A673 (cell line): ENCODE results near the gene F2R. TPM values are rescaled to one million over a fixed set of nuclear protein-coding genes. Genes with fewer than 3 reads are reported as not detected.
"Not testable (repeated sequence)": the region's sequence is repeated elsewhere in the genome, so short reads cannot be mapped to it uniquely, and the experiment has no call there.

Experiments used
- BruUV-seq: library from RNA; stranded (reverse); fragments of 400-500 nt; replicated peaks from 2 replicates; lab custom pipeline; 2021; lab: Mats Ljungman, UMichigan
- CTCF ChIA-PET: fragments of 300-600 bp; sonication (Branson Sonifier 250); formaldehyde crosslinking; loops from one replicate; lab custom pipeline; 2022; ENCODE audit warnings: antibody characterized with exemption; lab: Charles Lee
- POLR2A ChIA-PET: fragments of 300-600 bp; sonication (Branson Sonifier 250); formaldehyde crosslinking; loops from one replicate; lab custom pipeline; 2022; ENCODE audit warnings: antibody characterized with exemption; ENCODE audit not compliant: low non-redundant PET; lab: Charles Lee
- DNase-seq: peaks from one replicate; pipeline ENCODE4 v3.0.0-alpha.2; 2015; ENCODE audit warnings: low spot score
- H3K27ac ChIP-seq: fragments of 200-600 bp; sonication (generic); 2 replicates; pipeline ENCODE4 v1.5.1; 2016; ENCODE audit warnings: mixed run types, low read depth, mild to moderate bottlenecking, mixed read lengths, antibody characterized with exemption, low read length; ENCODE audit not compliant: poor library complexity, severe bottlenecking
- H3K27me3 ChIP-seq: fragments of 200-600 bp; sonication (generic); replicated peaks from 2 replicates; pipeline ENCODE4 v1.6.1; 2017; ENCODE audit warnings: mixed run types, low read depth, mild to moderate bottlenecking, mixed read lengths, antibody characterized with exemption, low read length; ENCODE audit not compliant: insufficient read depth, poor library complexity
- H3K36me3 ChIP-seq: fragments of 200-600 bp; sonication (generic); 2 replicates; pipeline ENCODE4 v1.6.1; 2016; ENCODE audit warnings: mixed run types, mild to moderate bottlenecking, mixed read lengths, antibody characterized with exemption, low read length; ENCODE audit not compliant: insufficient read depth, poor library complexity, severe bottlenecking
- H3K4me1 ChIP-seq: fragments of 200-600 bp; sonication (generic); 2 replicates; pipeline ENCODE4 v1.6.1; 2017; ENCODE audit warnings: mixed run types, mild to moderate bottlenecking, mixed read lengths, antibody characterized with exemption, low read length; ENCODE audit not compliant: insufficient read depth, poor library complexity, severe bottlenecking
- H3K4me3 ChIP-seq: fragments of 200-600 bp; sonication (generic); 2 replicates; pipeline ENCODE4 v1.5.1; 2016; ENCODE audit warnings: low read depth, mixed run types, mild to moderate bottlenecking, mixed read lengths, low read length; ENCODE audit not compliant: poor library complexity, severe bottlenecking
- H3K9me3 ChIP-seq: fragments of 200-600 bp; sonication (generic); 2 replicates; pipeline ENCODE4 v1.6.1; 2016; ENCODE audit warnings: mixed run types, low read depth, mild to moderate bottlenecking, mixed read lengths, antibody characterized with exemption, low read length; ENCODE audit not compliant: poor library complexity, severe bottlenecking
- CTCF ChIP-seq: fragments of 300-800, 200-600 bp; sonication (generic); conservative IDR thresholded peaks from 2 replicates; pipeline ENCODE4 v1.5.1; 2017; ENCODE audit warnings: low read depth, mild to moderate bottlenecking, antibody characterized with exemption, low read length, moderate library complexity, mixed read lengths
- EZH2 ChIP-seq: fragments of 200-600 bp; sonication (generic); IDR thresholded peaks from 2 replicates; pipeline ENCODE4 v1.6.1; 2017; ENCODE audit warnings: borderline replicate concordance, low read depth, mild to moderate bottlenecking, mixed read lengths, antibody characterized with exemption, low read length; ENCODE audit not compliant: poor library complexity, severe bottlenecking
- intact Hi-C: fragments of 100-400 bp; cut with micrococcal nuclease; formaldehyde crosslinking; loops from one replicate; pipeline ENCODE4 v1.10.0; 2022; ENCODE audit not compliant: unreplicated experiment
- total RNA-seq: library from RNA; stranded (reverse); gene quantifications from 2 replicates; pipeline ENCODE4 v1.2.3, GENCODE V29; 2021

Gene F2R
- total RNA-seq, 1 experiment from 2014 or later, result 83.3 TPM

- POLR2A ChIA-PET, result no interaction called here
- H3K27me3 ChIP-seq, result no peaks in the 10 kb centered on the region
- TF ChIP-seq EZH2 (no peak), CTCF (no peak)
- H3K9me3 ChIP-seq, result no peaks in the 10 kb centered on the region
- no peak for DNase-seq
- H3K36me3 ChIP-seq, result no peaks in the 10 kb centered on the region
- no peak overlapping the region for H3K4me3 ChIP-seq
- no TSS peak for BruUV-seq
- no peaks in the 10 kb centered on the region for H3K4me1 ChIP-seq
- CTCF ChIA-PET, result no interaction called here
- intact Hi-C loops, result no loop called here
- no peak overlapping the region for H3K27ac ChIP-seq
Measured at GRCh38 chr5:76765249-76765648, 49.3 kb downstream of the F2R start.

- Histone ChIP-seq H3K27me3 (no peaks in the 10 kb centered on the region), H3K9me3 (no peaks in the 10 kb centered on the region), H3K36me3 (no peaks in the 10 kb centered on the region), H3K4me3 (no peak overlapping the region), H3K27ac (no peak overlapping the region), H3K4me1 (no peaks in the 10 kb centered on the region)
- no TSS peak for BruUV-seq
- no peak for DNase-seq
- TF ChIP-seq EZH2 (no peak), CTCF (no peak)
- POLR2A ChIA-PET, result no interaction called here
- CTCF ChIA-PET, result no interaction called here
- intact Hi-C loops, result no loop called here
Measured at GRCh38 chr5:76766746-76767145, 50.8 kb downstream of the F2R start.

GRCh38 chr5:76771041-76771440, 55.1 kb downstream of the F2R start:
- CTCF ChIA-PET, result interaction anchor here (0.7 kb wide), 1 partner anchor 197 kb away, joined by 3 read pairs; no protein-coding TSS in a partner anchor
- intact Hi-C loops, result loop anchor here (5.0 to 10.0 kb wide), 2 partner anchors 129 to 366 kb away; partner anchors contain the start of gene IQGAP2

GRCh38 chr5:76771705-76772405, 55.9 kb downstream of the F2R start:
- no TSS peak for BruUV-seq
- Histone ChIP-seq H3K27me3 (no peaks in the 10 kb centered on the region), H3K4me1 (peaks cover 3% of the 10 kb centered on the region), H3K9me3 (no peaks in the 10 kb centered on the region), H3K36me3 (no peaks in the 10 kb centered on the region), H3K27ac (no peak overlapping the region), H3K4me3 (no peak overlapping the region)
- TF ChIP-seq CTCF, result no peak
- TF ChIP-seq EZH2, result no peak
- intact Hi-C loops, result loop anchor here (5.0 to 10.0 kb wide), 2 partner anchors 130 to 367 kb away; partner anchors contain the start of gene IQGAP2
- no peak for DNase-seq
- ChIA-PET CTCF (no interaction called here), POLR2A (no interaction called here)

More at GRCh38 chr5:76771041-76771440, 55.1 kb downstream of the F2R start:
- DNase-seq, H3K4me3 ChIP-seq, H3K27ac ChIP-seq, POLR2A ChIA-PET, H3K36me3 ChIP-seq, H3K27me3 ChIP-seq, BruUV-seq, H3K9me3 ChIP-seq, H3K4me1 ChIP-seq: not testable (repeated sequence)
